ENCODE results near the gene RIMS3.

The RIMS3 gene

DNA sequence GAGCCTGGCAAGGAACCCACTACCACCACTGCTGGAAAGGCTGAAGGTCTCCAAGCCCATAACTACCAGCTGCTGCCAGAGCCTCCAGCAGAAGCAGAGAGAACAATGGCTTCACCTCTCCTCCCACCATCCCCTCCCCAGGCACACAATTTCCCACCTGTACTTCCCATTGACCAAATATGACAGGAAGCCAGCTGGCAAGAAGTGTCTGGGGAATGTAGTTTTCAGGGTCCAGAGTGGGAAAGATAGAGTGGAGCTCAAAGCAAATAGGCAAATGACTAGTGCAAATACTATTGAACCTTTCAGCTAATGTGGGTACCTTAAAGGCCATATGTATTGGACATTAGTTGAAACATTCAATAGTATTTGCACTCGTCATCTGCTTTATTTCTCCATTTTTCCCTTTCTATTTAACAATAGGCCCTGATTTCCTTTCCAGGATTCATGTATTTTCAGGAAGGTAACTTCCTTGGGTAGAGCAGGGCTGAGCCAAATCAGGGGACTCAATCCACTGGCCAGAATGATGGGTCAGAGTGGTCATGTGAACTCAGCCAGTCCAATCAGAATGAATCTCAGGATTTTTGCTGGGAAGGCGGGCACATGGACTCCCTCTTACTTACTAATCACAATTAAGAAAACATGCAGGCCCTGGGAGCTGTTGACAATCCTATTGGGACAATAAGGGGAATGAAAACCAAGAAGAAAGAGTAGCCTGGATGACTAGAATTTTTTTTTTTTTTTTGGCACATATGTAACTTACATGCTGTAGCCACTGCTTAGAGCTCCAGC lies 13.9 kb upstream of the RIMS3 start:
- DNase-seq = no peak
- H3K27me3 Mint-ChIP-seq = peaks cover 3 to 6% of the 10 kb centered on the region in 2 donors
- no peak for ATAC-seq (replicated peaks)
- peaks cover 0 to 4% of the 10 kb centered on the region in 2 donors for H3K4me1 Mint-ChIP-seq
- H3K27ac Mint-ChIP-seq = no peak overlapping the region
- H3K4me3 Mint-ChIP-seq = no peak overlapping the region
- peaks cover 0 to 1% of the 10 kb centered on the region in 2 donors for H3K36me3 Mint-ChIP-seq
- no peaks in the 10 kb centered on the region for H3K9me3 Mint-ChIP-seq

DNA sequence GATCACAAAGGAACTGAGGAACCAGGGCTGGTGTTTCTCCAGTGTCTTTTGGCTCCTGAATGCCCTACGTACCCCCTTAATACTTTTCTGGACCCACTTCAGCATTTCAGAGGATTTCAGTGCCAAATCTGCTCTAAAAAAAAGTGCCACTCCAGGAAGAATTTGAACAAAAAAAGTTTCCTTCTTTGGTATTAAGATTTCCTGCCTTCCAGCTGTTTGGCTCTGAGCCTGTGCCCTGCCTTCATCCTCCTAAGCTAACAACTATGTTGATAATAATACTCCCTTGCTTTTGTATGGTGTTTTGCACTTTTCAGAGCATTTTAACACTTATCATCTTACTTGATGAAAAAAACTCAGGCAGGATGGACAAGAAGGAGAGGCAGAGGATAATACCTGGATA lies 11.0 kb upstream of the RIMS3 start:
- no peaks in the 10 kb centered on the region for H3K36me3 Mint-ChIP-seq
- H3K4me1 Mint-ChIP-seq = peaks cover 0 to 4% of the 10 kb centered on the region in 2 donors
- peaks cover 3 to 12% of the 10 kb centered on the region in 2 donors for H3K27me3 Mint-ChIP-seq
- H3K27ac Mint-ChIP-seq = no peak overlapping the region
- H3K9me3 Mint-ChIP-seq = no peaks in the 10 kb centered on the region
- DNase-seq (no peak), ATAC-seq (replicated peaks) (no peak)
- no peak overlapping the region for H3K4me3 Mint-ChIP-seq

GRCh38 chr1:40673452-40673851 lies 8.0 kb upstream of the RIMS3 start:
- no peak overlapping the region for H3K27ac Mint-ChIP-seq
- DNase-seq = no peak
- H3K27me3 Mint-ChIP-seq = peaks cover 2 to 12% of the 10 kb centered on the region in 2 donors
- H3K9me3 Mint-ChIP-seq = no peaks in the 10 kb centered on the region
- H3K4me3 Mint-ChIP-seq = no peak overlapping the region
- ATAC-seq (replicated peaks) = no peak
- H3K36me3 Mint-ChIP-seq = no peaks in the 10 kb centered on the region
- H3K4me1 Mint-ChIP-seq = peaks cover 4 to 5% of the 10 kb centered on the region in 2 donors

DNA sequence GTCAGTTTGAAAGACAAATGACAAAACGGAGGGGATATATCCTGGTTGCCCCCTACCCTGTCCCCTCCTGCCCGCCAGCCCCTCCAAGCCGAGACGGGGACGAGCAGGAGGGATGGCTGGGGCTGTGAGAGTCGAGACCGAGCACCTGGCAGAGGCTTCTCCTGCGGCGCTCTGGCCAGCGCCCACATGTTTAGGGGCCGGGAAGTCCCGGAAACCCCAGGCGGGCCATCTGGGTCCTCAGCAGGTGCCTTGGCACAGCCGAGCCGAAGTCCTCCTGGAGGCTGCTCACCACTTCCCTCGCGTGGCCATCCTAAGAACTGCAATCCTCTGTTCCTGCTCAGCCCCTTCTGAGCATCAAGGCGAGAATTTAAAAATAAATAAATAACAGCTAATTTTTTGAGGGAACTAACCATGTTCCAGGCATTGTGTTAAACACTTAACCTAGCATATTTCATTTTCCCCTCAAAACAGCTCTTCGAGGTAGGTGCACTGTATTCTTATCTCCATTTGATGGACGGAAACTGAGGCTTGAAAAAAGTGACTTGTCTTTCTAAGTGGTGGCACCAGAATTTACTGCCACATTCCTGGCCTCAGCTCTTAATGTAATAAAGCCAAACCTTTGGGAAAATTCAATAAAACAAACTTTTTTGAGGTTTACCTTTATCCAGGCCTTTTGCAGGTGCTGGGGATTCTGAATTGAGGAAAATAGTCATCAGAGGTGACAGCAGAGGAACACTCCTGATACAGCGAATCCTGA lies 3.5 kb upstream of the RIMS3 start:
- Mint-ChIP-seq H3K27ac (peak overlapping the region; percentile 87), H3K27me3 (peaks cover 0 to 6% of the 10 kb centered on the region in 2 donors), H3K9me3 (no peaks in the 10 kb centered on the region), H3K4me1 (peaks cover 14 to 28% of the 10 kb centered on the region in 2 donors), H3K4me3 (peak overlapping the region; percentile 79 to 86), H3K36me3 (no peaks in the 10 kb centered on the region)
- peak; percentile 81 for DNase-seq
- peak; percentile 79 to 82 for ATAC-seq (replicated peaks)

DNA sequence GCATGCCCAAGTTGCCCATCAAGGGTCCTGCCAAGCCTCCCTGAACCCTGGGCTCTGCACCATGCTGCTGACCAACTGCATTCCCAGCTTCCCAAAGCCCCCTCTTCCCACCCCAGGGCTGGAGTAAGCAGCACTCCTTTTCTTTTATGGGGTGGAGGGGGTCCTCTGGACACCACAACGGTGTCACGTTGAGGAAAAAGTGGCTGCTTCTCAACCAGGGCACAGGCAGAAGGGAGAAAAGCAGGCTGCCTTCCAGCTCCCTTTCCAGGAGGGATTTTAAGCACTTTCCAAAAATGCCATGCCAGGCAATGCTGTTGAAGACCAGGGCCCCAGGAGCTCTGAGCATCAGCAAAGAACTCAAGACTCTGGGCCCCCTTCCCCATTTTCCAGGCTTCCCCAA lies 691 bp downstream of the RIMS3 start:
- H3K27ac Mint-ChIP-seq = no peak overlapping the region
- H3K36me3 Mint-ChIP-seq = no peaks in the 10 kb centered on the region
- DNase-seq = no peak

GRCh38 chr1:40664167-40664537 lies 1.3 kb downstream of the RIMS3 start:
- Mint-ChIP-seq H3K27me3 (no peaks in the 10 kb centered on the region), H3K4me3 (no peak overlapping the region), H3K9me3 (no peaks in the 10 kb centered on the region), H3K4me1 (peaks cover 27 to 41% of the 10 kb centered on the region in 2 donors), H3K36me3 (no peaks in the 10 kb centered on the region), H3K27ac (no peak overlapping the region)
- no peak for DNase-seq
- ATAC-seq (replicated peaks) = no peak

More for the DNA sequence above, 691 bp downstream of the RIMS3 start:
- Mint-ChIP-seq H3K27me3 (no peaks in the 10 kb centered on the region), H3K4me3 (peak overlapping the region; percentile 75 to 78), H3K9me3 (no peaks in the 10 kb centered on the region), H3K4me1 (peaks cover 27 to 41% of the 10 kb centered on the region in 2 donors)
- no peak for ATAC-seq (replicated peaks)

DNA sequence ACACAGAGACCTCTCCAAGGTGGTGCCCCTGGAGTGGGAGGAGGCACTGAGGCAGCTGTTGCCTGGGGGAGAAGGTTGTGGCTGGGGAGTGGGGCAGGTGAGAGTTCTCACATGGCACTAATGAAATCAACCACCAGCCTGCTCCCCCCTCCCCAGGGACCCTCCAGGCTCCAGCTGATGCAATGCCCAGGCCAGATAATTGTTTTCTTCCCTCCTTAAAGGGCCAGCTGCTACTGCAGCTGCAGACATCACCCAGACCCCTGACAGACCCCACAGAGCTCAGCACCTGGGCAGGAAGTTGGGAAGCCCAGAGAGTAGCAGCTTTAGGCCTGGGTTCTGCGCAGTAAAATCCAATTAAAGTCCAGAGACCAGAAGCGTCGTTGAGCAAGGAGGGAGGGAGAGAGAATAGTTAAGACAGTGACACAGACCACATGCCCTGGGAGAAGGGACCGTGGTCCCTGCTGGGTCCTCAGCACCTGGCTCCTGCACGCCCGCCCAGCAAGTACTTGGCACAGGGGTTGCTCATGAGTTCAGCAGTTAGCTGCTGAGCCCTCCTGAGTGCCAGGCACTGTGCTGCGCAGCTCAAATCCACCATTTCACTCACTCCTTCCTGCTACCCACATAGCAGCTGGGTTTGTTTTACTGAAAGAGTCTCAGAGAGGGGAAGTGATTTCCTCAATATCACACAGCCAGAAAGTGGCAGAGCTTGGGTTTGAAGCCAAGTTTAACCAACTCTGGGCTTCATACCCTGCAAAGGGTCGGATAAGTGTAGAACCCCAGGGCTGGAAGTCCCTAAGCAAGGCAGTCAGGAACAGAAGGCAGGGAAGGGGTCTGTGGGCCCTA lies 1.9 kb downstream of the RIMS3 start:
- peak overlapping the region; percentile 72 for H3K27ac Mint-ChIP-seq
- H3K4me3 Mint-ChIP-seq = peak overlapping the region in 1 of 2 donors; percentile 18
- no peaks in the 10 kb centered on the region for H3K36me3 Mint-ChIP-seq
- ATAC-seq (replicated peaks) = no peak
- no peaks in the 10 kb centered on the region for H3K27me3 Mint-ChIP-seq
- no peaks in the 10 kb centered on the region for H3K9me3 Mint-ChIP-seq
- peaks cover 24 to 37% of the 10 kb centered on the region in 2 donors for H3K4me1 Mint-ChIP-seq
- DNase-seq = no peak

DNA sequence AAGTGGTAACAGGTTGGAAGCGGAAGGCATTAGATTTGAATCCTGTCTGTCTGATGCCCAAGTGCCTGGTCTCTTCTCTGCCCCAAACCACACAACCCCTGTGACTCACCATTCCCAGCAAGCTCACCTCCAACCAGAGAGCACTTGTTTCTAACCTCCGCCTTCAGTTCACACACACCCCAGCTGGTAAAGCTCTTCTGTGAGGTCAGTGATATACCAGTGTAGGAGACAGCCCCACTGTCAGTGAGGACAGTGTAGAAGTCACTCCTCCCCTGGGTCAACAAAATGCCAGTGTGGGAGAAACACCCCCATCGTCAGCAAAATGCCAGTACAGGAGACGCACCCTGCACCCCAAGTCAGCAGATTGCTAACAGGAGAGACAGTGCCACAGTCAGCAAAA lies 2.6 kb downstream of the RIMS3 start:
- Mint-ChIP-seq H3K4me3 (no peak overlapping the region), H3K9me3 (no peaks in the 10 kb centered on the region), H3K36me3 (no peaks in the 10 kb centered on the region), H3K27ac (no peak overlapping the region), H3K27me3 (no peaks in the 10 kb centered on the region), H3K4me1 (peaks cover 20 to 32% of the 10 kb centered on the region in 2 donors)
- peak; percentile 17 to 23 for ATAC-seq (replicated peaks)
- no peak for DNase-seq

DNA sequence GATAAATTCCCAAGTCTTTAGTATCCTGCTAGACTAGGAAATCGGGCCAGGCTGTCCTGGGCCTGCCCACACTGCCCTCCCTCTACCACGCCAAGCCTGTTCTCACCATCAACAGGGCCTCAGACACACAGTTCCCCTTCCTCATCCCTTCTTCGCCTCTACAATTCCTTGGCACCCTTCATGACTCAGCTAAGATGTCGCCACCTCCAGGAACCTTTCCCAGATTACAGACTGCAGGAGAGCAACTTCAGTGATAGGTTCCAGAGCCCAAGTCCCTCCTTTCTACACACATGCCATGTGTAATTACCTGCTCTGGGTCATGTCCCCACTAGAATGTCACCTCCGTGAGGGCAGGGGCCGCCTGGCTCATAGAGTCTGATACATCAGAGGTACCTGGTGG lies 3.3 kb downstream of the RIMS3 start:
- ATAC-seq (replicated peaks) = no peak
- Mint-ChIP-seq H3K36me3 (no peaks in the 10 kb centered on the region), H3K4me1 (peaks cover 20 to 32% of the 10 kb centered on the region in 2 donors), H3K4me3 (no peak overlapping the region), H3K9me3 (no peaks in the 10 kb centered on the region), H3K27ac (no peak overlapping the region), H3K27me3 (no peaks in the 10 kb centered on the region)
- no peak for DNase-seq

GRCh38 chr1:40661678-40662077 lies 3.8 kb downstream of the RIMS3 start:
- peaks cover 20 to 30% of the 10 kb centered on the region in 2 donors for H3K4me1 Mint-ChIP-seq
- ATAC-seq (replicated peaks) (no peak), DNase-seq (no peak)
- no peaks in the 10 kb centered on the region for H3K27me3 Mint-ChIP-seq
- H3K4me3 Mint-ChIP-seq = no peak overlapping the region
- H3K9me3 Mint-ChIP-seq = no peaks in the 10 kb centered on the region
- no peak overlapping the region for H3K27ac Mint-ChIP-seq
- H3K36me3 Mint-ChIP-seq = no peaks in the 10 kb centered on the region

GRCh38 chr1:40659649-40659947 lies 5.9 kb downstream of the RIMS3 start:
- ATAC-seq (replicated peaks) = no peak
- Mint-ChIP-seq H3K27me3 (peaks cover 1 to 4% of the 10 kb centered on the region in 2 donors), H3K9me3 (no peaks in the 10 kb centered on the region), H3K27ac (no peak overlapping the region), H3K4me1 (peaks cover 15 to 20% of the 10 kb centered on the region in 2 donors), H3K36me3 (no peaks in the 10 kb centered on the region), H3K4me3 (no peak overlapping the region)
- no peak for DNase-seq

- no peak for DNase-seq
- no peak overlapping the region for H3K27ac Mint-ChIP-seq
- no peak for ATAC-seq (replicated peaks)
- peaks cover 7 to 10% of the 10 kb centered on the region in 2 donors for H3K27me3 Mint-ChIP-seq
- no peaks in the 10 kb centered on the region for H3K9me3 Mint-ChIP-seq
- H3K4me1 Mint-ChIP-seq = peaks cover 14 to 20% of the 10 kb centered on the region in 2 donors
- no peak overlapping the region for H3K4me3 Mint-ChIP-seq
- no peaks in the 10 kb centered on the region for H3K36me3 Mint-ChIP-seq
Observed at GRCh38 chr1:40658751-40659648, 6.5 kb downstream of the RIMS3 start.

- DNase-seq (no peak), ATAC-seq (replicated peaks) (no peak)
- no peaks in the 10 kb centered on the region for H3K36me3 Mint-ChIP-seq
- peaks cover 2 to 6% of the 10 kb centered on the region in 2 donors for H3K4me1 Mint-ChIP-seq
- no peak overlapping the region for H3K4me3 Mint-ChIP-seq
- H3K27me3 Mint-ChIP-seq = peaks cover 7 to 10% of the 10 kb centered on the region in 2 donors
- no peaks in the 10 kb centered on the region for H3K9me3 Mint-ChIP-seq
- no peak overlapping the region for H3K27ac Mint-ChIP-seq
Observed at GRCh38 chr1:40657046-40657445, 8.4 kb downstream of the RIMS3 start.
